ENCODE results near the gene ZBTB46.
A peak's percentile ranks its signal among the peaks of the same experiment; 100 is the strongest.
"Not testable (repeated sequence)": the region's sequence is repeated elsewhere in the genome, so short reads cannot be mapped to it uniquely, and the experiment has no call there.

ZBTB46 gene

DNA sequence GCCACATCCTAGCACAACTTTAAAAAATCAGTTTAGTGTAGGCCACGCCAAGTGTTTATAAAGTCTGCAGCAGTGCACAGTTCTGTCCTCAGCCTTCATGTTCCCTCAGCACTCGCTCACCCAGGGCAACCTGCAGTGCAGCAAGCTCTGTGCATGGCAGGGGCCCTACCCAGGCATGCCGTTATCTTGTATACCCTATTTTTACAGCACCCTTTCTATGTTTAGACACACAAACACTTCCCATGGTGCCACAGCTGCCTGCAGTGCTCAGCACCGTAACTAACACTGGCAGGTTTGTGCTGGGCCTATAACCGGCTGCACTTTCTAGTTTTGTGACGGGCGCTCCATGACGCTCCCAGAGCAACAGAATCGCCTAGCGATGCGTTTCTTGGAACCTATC lies 43.8 kb downstream of the ZBTB46 start:
- DNase-seq = no peak

DNA sequence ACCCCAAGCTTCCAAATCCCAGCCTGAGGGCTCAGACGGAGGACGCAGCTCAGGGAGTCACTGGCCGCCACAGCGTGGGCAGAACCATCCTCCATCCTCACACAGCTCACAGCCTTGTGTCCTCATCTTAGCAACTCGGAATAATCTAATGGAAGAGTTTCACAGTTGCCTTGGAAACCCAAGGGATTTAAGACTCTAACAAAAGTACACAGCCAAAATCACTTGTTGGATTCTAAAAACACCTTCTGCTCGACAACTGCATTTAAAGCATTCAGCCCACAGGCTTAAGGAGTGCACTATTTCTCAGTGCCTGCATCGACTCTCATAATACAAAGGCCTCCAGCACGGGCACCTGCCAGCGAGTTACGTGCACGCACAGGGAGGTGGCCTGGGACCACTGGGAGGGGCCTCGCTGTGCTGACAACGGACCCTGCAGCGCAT lies 45.4 kb downstream of the ZBTB46 start:
- DNase-seq = no peak

DNA sequence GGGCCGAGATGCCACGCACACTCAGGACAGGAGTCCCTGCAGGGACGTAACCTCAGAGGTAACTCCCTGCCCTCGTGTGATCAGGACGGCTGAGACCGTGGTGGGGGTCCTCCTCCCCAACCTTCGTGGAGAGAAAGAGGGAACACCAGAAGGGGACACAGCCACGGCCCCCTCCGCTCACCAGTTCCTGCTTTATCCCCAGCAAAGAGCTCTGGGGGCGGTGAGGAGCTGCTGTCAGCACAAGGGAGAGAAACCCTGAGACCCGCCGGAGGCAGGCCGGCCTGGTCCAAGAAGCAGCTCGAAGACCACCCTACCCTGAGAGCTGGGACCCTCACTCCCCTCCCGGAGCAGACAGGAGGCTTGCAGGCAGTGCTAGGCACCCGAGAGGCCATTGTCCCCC lies 47.1 kb downstream of the ZBTB46 start:
- DNase-seq = no peak

- DNase-seq = no peak
These were observed 48.5 kb downstream of the ZBTB46 start for GRCh38 chr20:63782521-63782971.

GRCh38 chr20:63782051-63782471 lies 49.0 kb downstream of the ZBTB46 start:
- DNase-seq = no peak

DNA sequence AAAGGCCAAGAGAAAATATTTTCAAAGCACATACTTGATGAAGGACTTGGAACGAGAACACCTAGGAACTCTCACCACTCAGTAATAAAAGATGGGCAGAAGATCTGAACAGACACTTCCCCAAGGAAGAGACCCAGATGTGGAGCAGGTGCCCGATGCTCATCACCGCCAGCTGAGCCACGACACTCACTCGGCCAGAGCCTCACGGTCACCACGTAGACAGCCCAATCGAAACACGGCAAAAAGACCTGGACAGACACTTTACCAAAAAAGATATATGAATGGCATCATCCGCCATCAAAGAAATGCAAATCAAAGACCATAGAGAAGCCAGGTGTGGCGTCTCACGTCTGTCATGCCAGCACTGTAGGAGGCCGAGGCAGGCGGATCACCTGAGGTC lies 49.9 kb downstream of the ZBTB46 start:
- no peak for DNase-seq

DNA sequence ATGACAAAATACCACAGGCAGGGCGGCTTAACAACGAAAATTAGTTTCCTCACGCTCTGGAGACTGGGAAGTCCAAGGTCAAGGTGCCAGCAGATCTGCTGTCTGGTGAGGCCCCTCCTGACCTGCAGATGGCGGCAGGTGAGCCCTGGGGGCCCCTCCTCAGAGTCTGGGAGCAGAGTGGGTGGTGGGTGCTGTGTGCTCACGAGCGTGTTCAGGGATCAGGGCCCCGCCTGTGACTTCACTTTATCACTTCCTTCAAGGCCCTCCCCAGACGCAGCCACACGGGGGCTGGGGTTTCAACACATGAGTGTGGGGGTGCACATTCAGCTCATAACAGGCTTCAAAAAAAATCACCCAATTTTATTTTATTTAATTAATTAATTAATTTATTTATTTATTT lies 52.2 kb downstream of the ZBTB46 start:
- peak in 2 of 3 donors; percentile 8 to 31 for DNase-seq

GRCh38 chr20:63778034-63778752 lies 52.9 kb downstream of the ZBTB46 start:
- DNase-seq = no peak

DNA sequence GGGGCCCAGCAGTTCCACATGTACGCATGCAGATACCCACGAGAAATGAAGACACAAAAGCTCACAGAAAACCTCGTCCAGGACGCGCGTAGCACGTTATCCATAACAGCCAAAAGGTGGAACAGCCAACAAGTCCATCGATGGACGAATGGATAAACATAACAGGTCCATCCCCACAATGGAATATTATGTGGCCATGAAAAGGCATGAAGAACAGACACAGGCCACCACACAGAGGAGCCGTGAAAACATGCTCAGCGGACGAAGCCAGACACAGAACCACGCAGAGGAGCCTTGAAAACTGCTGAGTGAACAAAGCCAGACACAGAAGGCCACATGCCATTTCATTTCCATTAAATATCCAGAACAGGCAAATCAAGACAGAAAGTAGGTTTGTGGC lies 53.5 kb downstream of the ZBTB46 start:
- no peak for DNase-seq

- not testable (repeated sequence) for DNase-seq
These were observed 54.2 kb downstream of the ZBTB46 start for GRCh38 chr20:63776875-63777274.

- DNase-seq = peak in 2 of 3 donors; percentile 17 to 58
These were observed 55.7 kb downstream of the ZBTB46 start for GRCh38 chr20:63775096-63775978.

- no peak for DNase-seq
These were observed 56.8 kb downstream of the ZBTB46 start for GRCh38 chr20:63774306-63774705.

GRCh38 chr20:63773571-63774241 lies 57.4 kb downstream of the ZBTB46 start:
- no peak for DNase-seq

GRCh38 chr20:63772781-63773518 lies 58.1 kb downstream of the ZBTB46 start:
- peak in 2 of 3 donors; percentile 26 to 33 for DNase-seq

- DNase-seq = no peak
These were observed 59.9 kb downstream of the ZBTB46 start for GRCh38 chr20:63771046-63771707.

- no peak for DNase-seq
These were observed 61.1 kb downstream of the ZBTB46 start for GRCh38 chr20:63769891-63770474.

- DNase-seq = no peak
These were observed 62.2 kb downstream of the ZBTB46 start for GRCh38 chr20:63768591-63769515.

DNA sequence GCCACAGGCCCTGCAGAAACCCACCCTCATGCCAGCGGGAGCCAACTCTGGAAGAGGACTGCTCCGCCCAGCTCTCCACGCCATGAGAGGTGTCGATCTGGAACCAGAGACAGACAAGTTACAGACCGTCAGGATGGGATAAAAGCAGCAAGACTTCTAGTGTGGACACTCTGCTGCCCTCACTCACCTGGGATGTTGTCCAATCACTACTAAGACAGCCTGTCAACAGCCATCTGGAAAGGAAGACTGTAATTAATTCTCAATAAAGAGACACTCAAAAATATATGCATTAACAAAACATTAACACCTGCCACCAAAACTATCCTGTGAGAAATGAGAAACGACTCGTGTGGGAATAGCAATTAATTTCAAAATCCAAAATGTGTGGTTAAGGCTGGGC lies 63.2 kb downstream of the ZBTB46 start:
- DNase-seq = no peak

GRCh38 chr20:63767456-63767855 lies 63.6 kb downstream of the ZBTB46 start:
- DNase-seq = no peak

GRCh38 chr20:63766695-63767426 lies 64.2 kb downstream of the ZBTB46 start:
- DNase-seq = no peak

Data from suppressor macrophage treated with lipopolysaccharide for 1 hour (primary cell).